K562 (cell line): ENCODE data around the gene TMPRSS11A. TPM values are rescaled to one million over a fixed set of nuclear protein-coding genes. Genes with fewer than 3 reads are reported as not detected.

Experiments used
- ATAC-seq: fragments of 200-7000 bp; cut with Tn5 transposase; 3 replicates; pipeline ENCODE4 v1.9.1; 2020; ENCODE audit warnings: moderate library complexity
- BruUV-seq: library from RNA; stranded (reverse); fragments of 400-500 nt; replicated peaks from 2 replicates; lab custom pipeline; 2021; lab: Mats Ljungman, UMichigan
- CTCF ChIA-PET: fragments of 300-600 bp; formaldehyde crosslinking; extraction: SDS; loops from one replicate; lab custom pipeline; 2021; ENCODE audit warnings: low intra/inter-chr PET ratio; lab: Yijun Ruan, JAX
- POLR2A ChIA-PET: fragments of 300-600, 350-650 bp; sonication (Branson Sonifier 250); formaldehyde crosslinking; extraction: SDS; loops from one replicate; lab custom pipeline; 2021; ENCODE audit warnings: antibody characterized with exemption, inconsistent platforms; lab: Yijun Ruan, JAX
- DNase-seq, 4 experiments: peaks; one replicate each; pipeline versions ENCODE4 v3.0.0 to v3.0.0-alpha.2; 2011 to 2018; ENCODE audit warnings: low spot score in 3 of 4, mixed read lengths in 3 of 4; ENCODE audit errors: extremely low read depth in 1 of 4
- FAIRE-seq: peaks from 2 replicates; lab custom pipeline; 2011; peaks lifted over from hg19 to GRCh38; lab: Jason Lieb, UNC
- H2AFZ ChIP-seq: 2 replicates; pipeline ENCODE4 v1.6.0; 2011; ENCODE audit warnings: low read depth, low read length, control low read depth, inconsistent platforms
- H3K27ac ChIP-seq: fragments of 200-600 bp; 3 replicates; pipeline ENCODE4 v1.8.0; 2011; ENCODE audit warnings: low read depth, mild to moderate bottlenecking, control low read depth, inconsistent platforms, low read length, moderate library complexity, mixed read lengths; ENCODE audit errors: extremely low read depth
- H3K27me3 ChIP-seq, 2 experiments: fragments of 300-600 bp in 1 of 2; 2 replicates in 1 of 2; 3 replicates in 1 of 2; pipeline versions ENCODE4 v1.6.0 to v1.8.0; 2011; ENCODE audit warnings: inconsistent platforms in 2 of 2, low read length in 2 of 2, mild to moderate bottlenecking in 1 of 2, mixed read lengths in 1 of 2, moderate library complexity in 1 of 2; ENCODE audit not compliant: control insufficient read depth in 2 of 2, insufficient read depth in 2 of 2
- H3K36me3 ChIP-seq: fragments of 300-600 bp; 3 replicates; pipeline ENCODE4 v1.8.0; 2011; ENCODE audit warnings: mild to moderate bottlenecking, low read length, inconsistent platforms; ENCODE audit not compliant: control insufficient read depth, insufficient read depth
- H3K4me1 ChIP-seq, 2 experiments: fragments of 200-600 bp in 1 of 2; replicated peaks in 1 of 2; 2 replicates in 1 of 2; 3 replicates in 1 of 2; pipeline versions ENCODE4 v1.5.1 to v1.8.0; 2011; ENCODE audit warnings: inconsistent platforms in 2 of 2, low read length in 2 of 2, mild to moderate bottlenecking in 1 of 2, mixed read lengths in 1 of 2, moderate library complexity in 1 of 2; ENCODE audit not compliant: control insufficient read depth in 2 of 2, insufficient read depth in 2 of 2
- H3K4me2 ChIP-seq: 2 replicates; pipeline ENCODE4 v1.6.1; 2011; ENCODE audit warnings: low read length, control low read depth, inconsistent platforms, mixed read lengths; ENCODE audit not compliant: insufficient read depth
- H3K4me3 ChIP-seq: fragments of 200-600 bp; sonication (generic), shearing (Covaris generic); 2 replicates; pipeline ENCODE4 v1.5.1; 2016; ENCODE audit warnings: control low read depth, inconsistent platforms
- H3K79me2 ChIP-seq: fragments of 200-600 bp; 3 replicates; pipeline ENCODE4 v1.8.0; 2011; ENCODE audit warnings: low read length, inconsistent platforms; ENCODE audit not compliant: control insufficient read depth, insufficient read depth
- H3K9ac ChIP-seq, 2 experiments: 2 replicates each; pipeline versions ENCODE4 v1.6.0 to v1.6.1; 2011; ENCODE audit warnings: low read depth in 2 of 2, low read length in 2 of 2, control low read depth in 1 of 2, inconsistent platforms in 1 of 2, mild to moderate bottlenecking in 1 of 2, mixed read lengths in 1 of 2; ENCODE audit not compliant: insufficient read depth in 1 of 2
- H3K9me1 ChIP-seq: one replicate; pipeline ENCODE4 v1.6.0; 2011; ENCODE audit warnings: inconsistent platforms, mild to moderate bottlenecking, low read length, moderate library complexity; ENCODE audit not compliant: control insufficient read depth, insufficient read depth
- H3K9me3 ChIP-seq: replicated peaks from 2 replicates; pipeline ENCODE4 v1.5.1; 2011; ENCODE audit warnings: low read depth, low read length, inconsistent platforms; ENCODE audit not compliant: control insufficient read depth, insufficient read depth
- H4K20me1 ChIP-seq: replicated peaks from 2 replicates; pipeline ENCODE4 v1.6.1; 2011; ENCODE audit warnings: low read length, inconsistent platforms, mixed read lengths; ENCODE audit not compliant: control insufficient read depth, insufficient read depth
- CEBPG ChIP-seq, 3 experiments: fragments of 200-800 bp in 1 of 3; sonication (Bioruptor generic) in 1 of 3; sonication (generic) in 1 of 3; formaldehyde crosslinking in 1 of 3; IDR thresholded peaks in 2 of 3; conservative IDR thresholded peaks in 1 of 3; 2 replicates each; pipeline versions ENCODE4 v1.6.1 to v1.8.0; 2016 to 2022; ENCODE audit warnings: missing compliant biosample characterization in 2 of 3, missing genetic modification characterization in 2 of 3, mild to moderate bottlenecking in 1 of 3, missing genetic modification reagents in 1 of 3
- HDAC1 ChIP-seq, 2 experiments: fragments of 450-650 bp; IDR thresholded peaks; 2 replicates each; pipeline ENCODE4 v1.6.1; 2016 to 2017; ENCODE audit warnings: inconsistent platforms in 1 of 2, mild to moderate bottlenecking in 1 of 2, moderate library complexity in 1 of 2
- KLF13 ChIP-seq: fragments of 450-650 bp; IDR thresholded peaks from 2 replicates; pipeline ENCODE4 v1.6.1; 2016; ENCODE audit warnings: missing genetic modification characterization, low read depth, mild to moderate bottlenecking, missing compliant biosample characterization, moderate library complexity, borderline replicate concordance
- MED1 ChIP-seq: sonication (generic); formaldehyde crosslinking; IDR thresholded peaks from 2 replicates; pipeline ENCODE4 v1.8.1; 2023; ENCODE audit warnings: missing genetic modification reagents, borderline replicate concordance
- SAFB ChIP-seq: fragments of 200-400 bp; formaldehyde crosslinking; IDR thresholded peaks from 2 replicates; pipeline ENCODE4 v1.6.1; 2017; ENCODE audit warnings: low read depth, low read length, borderline replicate concordance
- TEAD2 ChIP-seq: fragments of 450-650 bp; IDR thresholded peaks from 2 replicates; pipeline ENCODE4 v1.6.1; 2016; ENCODE audit warnings: missing genetic modification characterization, control low read depth, missing compliant biosample characterization
- ZFP1 ChIP-seq: fragments of 450-650 bp; formaldehyde crosslinking; IDR thresholded peaks from 2 replicates; pipeline ENCODE4 v1.4.0; 2020; ENCODE audit warnings: mild to moderate bottlenecking, mixed read lengths
- ZKSCAN3 ChIP-seq: fragments of 250-450 bp; sonication (Bioruptor Pico); IDR thresholded peaks from 2 replicates; pipeline ENCODE4 v1.4.0; 2020
- ZKSCAN8 ChIP-seq: fragments of 200-800 bp; sonication (Bioruptor generic); IDR thresholded peaks from 2 replicates; pipeline ENCODE4 v1.6.1; 2016; ENCODE audit warnings: missing genetic modification characterization, missing compliant biosample characterization
- ZNF121 ChIP-seq: sonication (generic); formaldehyde crosslinking; conservative IDR thresholded peaks from 2 replicates; pipeline ENCODE4 v1.8.0; 2022; ENCODE audit warnings: missing genetic modification reagents
- ZNF274 ChIP-seq: IDR thresholded peaks from 2 replicates; pipeline ENCODE4 v1.6.1; 2011; ENCODE audit warnings: low read depth, mild to moderate bottlenecking, low read length, moderate library complexity, borderline replicate concordance
- ZNF586 ChIP-seq: fragments of 450-650 bp; formaldehyde crosslinking; conservative IDR thresholded peaks from 2 replicates; pipeline ENCODE4 v1.4.0; 2020; ENCODE audit warnings: mild to moderate bottlenecking, moderate library complexity
- ZNF780A ChIP-seq: fragments of 250-450 bp; sonication (Bioruptor Pico); IDR thresholded peaks from 2 replicates; pipeline ENCODE4 v1.5.0; 2021; ENCODE audit warnings: mild to moderate bottlenecking
- WGBS: fragments of 100-300 bp; shearing (Covaris generic); methylation state at CpG from one replicate; pipeline ENCODE4 v1.1.6; 2016; ENCODE audit warnings: low coverage, mixed read lengths; ENCODE audit not compliant: insufficient coverage; ENCODE audit errors: missing lambda C conversion rate; 5-methylcytosine and 5-hydroxymethylcytosine counted together
- in situ Hi-C: fragments of 300-500 bp; cut with MboI; formaldehyde crosslinking; loops from 4 replicates; pipeline ENCODE4 v1.15.0; 2018; ENCODE audit warnings: inconsistent platforms, mixed read lengths
- intact Hi-C: fragments of 100-400 bp; cut with micrococcal nuclease; formaldehyde crosslinking; loops from 2 replicates; pipeline ENCODE4 v1.14.2; 2022
- polyA plus RNA-seq, 8 experiments: library from polyadenylated mRNA; depleted of rRNA in 4 of 8; stranded (reverse) in 5 of 8; unstranded in 3 of 8; fragments of >200 nt; fragmentation: Nextera tagmentation in 2 of 8; fragmentation: Illumina TruSeq in 1 of 8; extraction: Ambion mirVana in 2 of 8; extraction: Trizol in 1 of 8; gene quantifications; 2 replicates each; pipeline versions ENCODE4 v1.2.1 to v1.2.3, GENCODE V29; 2011 to 2014; ENCODE audit warnings: inconsistent platforms in 1 of 8, missing spikeins in 1 of 8
- total RNA-seq, 7 experiments: library from RNA; depleted of rRNA in 6 of 7; stranded (reverse); fragments of >200 nt in 6 of 7; fragmentation: Illumina TruSeq in 2 of 7; extraction: Trizol in 2 of 7; gene quantifications; 2 replicates each; pipeline versions ENCODE4 v1.2.1 to v1.2.3, GENCODE V29; 2011 to 2021; ENCODE audit warnings: low replicate concordance in 1 of 7
- TF ChIP-seq, protein P1 (sequence below): fragments of 200-800 bp; sonication (Bioruptor generic); IDR thresholded peaks from 2 replicates; pipeline ENCODE4 v1.6.1; 2017; ENCODE audit warnings: missing genetic modification characterization, missing compliant biosample characterization
- TF ChIP-seq, protein P2 (sequence below), 2 experiments: fragments of 200-800 bp in 1 of 2; sonication (Bioruptor generic) in 1 of 2; sonication (generic) in 1 of 2; formaldehyde crosslinking in 1 of 2; IDR thresholded peaks in 1 of 2; conservative IDR thresholded peaks in 1 of 2; 2 replicates each; pipeline versions ENCODE4 v1.5.0 to v1.6.1; 2016 to 2020; ENCODE audit warnings: missing compliant biosample characterization in 1 of 2, missing genetic modification characterization in 1 of 2, missing genetic modification reagents in 1 of 2
- TF ChIP-seq, protein P3 (sequence below): fragments of 450-650 bp; IDR thresholded peaks from 2 replicates; pipeline ENCODE4 v1.6.1; 2018; ENCODE audit warnings: mild to moderate bottlenecking, low read depth; ENCODE audit not compliant: partially characterized antibody
- TF ChIP-seq, protein P4 (sequence below): fragments of 250-450 bp; sonication (Bioruptor Pico); IDR thresholded peaks from 2 replicates; pipeline ENCODE4 v1.5.1; 2021; ENCODE audit warnings: mild to moderate bottlenecking

The TMPRSS11A gene
- total and polyA plus RNA-seq, 9 of the 15 experiments (the other 6 are each of a cell fraction or from before 2014, with no cell fraction given) = not detected

DNA sequence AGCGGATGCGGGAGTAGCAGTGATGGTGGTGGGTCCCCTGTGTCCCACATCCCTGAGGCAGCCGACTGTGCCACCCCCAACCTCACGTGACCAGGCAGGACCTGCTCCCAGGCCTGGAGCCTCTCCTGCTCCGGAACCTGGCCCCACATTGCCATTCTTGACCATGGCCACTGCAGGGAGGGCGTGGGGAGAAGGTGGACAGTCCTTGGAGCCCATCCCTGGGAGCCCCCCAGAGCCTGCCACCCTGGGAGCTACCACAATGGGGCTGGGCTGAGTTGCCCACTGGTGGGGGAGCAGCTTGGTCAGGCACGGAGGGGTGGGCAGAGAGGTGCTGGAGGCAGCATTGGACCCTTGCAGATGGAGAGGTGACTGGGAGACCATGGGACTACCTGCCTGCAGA is 36.8 kb downstream of the TMPRSS11A start:
- Histone ChIP-seq H3K9ac (no peak overlapping the region), H3K4me1 (no peaks in the 10 kb centered on the region), H3K4me2 (no peak overlapping the region), H3K79me2 (no peaks in the 10 kb centered on the region), H3K27me3 (no peaks in the 10 kb centered on the region), H4K20me1 (no peaks in the 10 kb centered on the region), H3K9me1 (no peaks in the 10 kb centered on the region), H3K36me3 (no peaks in the 10 kb centered on the region), H3K4me3 (no peak overlapping the region), H3K27ac (no peak overlapping the region), H2AFZ (no peak overlapping the region), H3K9me3 (no peaks in the 10 kb centered on the region)
- in situ Hi-C loops (no loop called here), intact Hi-C loops (no loop called here)
- FAIRE-seq (no peak), ATAC-seq (no peak), DNase-seq (no peak)
- WGBS = 1% methylated on average over 7 of the region's 7 CpGs
- BruUV-seq = no TSS peak
- ChIA-PET CTCF (no interaction called here), POLR2A (no interaction called here)
- TF ChIP-seq KLF13 (no peak), ZNF274 (no peak), ZFP1 (CRISPR knock-in tag) (no peak), ZNF586 (CRISPR knock-in tag) (no peak), ZKSCAN3 (CRISPR knock-in tag) (no peak), ZNF780A (CRISPR knock-in tag) (no peak), HDAC1 (IDR thresholded peaks at IDR 0.05) (no peak), MED1 (CRISPR knock-in tag) (no peak), SAFB (no peak), ZKSCAN8 (CRISPR knock-in tag) (no peak), TEAD2 (tag) (no peak), CEBPG (CRISPR knock-in tag; IDR thresholded peaks at IDR 0.05) (no peak), CEBPG (tag; conservative IDR thresholded peaks at IDR 0.05 in 1 of 2, IDR thresholded peaks at IDR 0.05 in 1 of 2) (no peak), ZNF121 (CRISPR knock-in tag) (no peak)
- TF ChIP-seq, protein P1, sequence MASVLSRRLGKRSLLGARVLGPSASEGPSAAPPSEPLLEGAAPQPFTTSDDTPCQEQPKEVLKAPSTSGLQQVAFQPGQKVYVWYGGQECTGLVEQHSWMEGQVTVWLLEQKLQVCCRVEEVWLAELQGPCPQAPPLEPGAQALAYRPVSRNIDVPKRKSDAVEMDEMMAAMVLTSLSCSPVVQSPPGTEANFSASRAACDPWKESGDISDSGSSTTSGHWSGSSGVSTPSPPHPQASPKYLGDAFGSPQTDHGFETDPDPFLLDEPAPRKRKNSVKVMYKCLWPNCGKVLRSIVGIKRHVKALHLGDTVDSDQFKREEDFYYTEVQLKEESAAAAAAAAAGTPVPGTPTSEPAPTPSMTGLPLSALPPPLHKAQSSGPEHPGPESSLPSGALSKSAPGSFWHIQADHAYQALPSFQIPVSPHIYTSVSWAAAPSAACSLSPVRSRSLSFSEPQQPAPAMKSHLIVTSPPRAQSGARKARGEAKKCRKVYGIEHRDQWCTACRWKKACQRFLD (CRISPR knock-in tag) = no peak
- TF ChIP-seq, protein P2, sequence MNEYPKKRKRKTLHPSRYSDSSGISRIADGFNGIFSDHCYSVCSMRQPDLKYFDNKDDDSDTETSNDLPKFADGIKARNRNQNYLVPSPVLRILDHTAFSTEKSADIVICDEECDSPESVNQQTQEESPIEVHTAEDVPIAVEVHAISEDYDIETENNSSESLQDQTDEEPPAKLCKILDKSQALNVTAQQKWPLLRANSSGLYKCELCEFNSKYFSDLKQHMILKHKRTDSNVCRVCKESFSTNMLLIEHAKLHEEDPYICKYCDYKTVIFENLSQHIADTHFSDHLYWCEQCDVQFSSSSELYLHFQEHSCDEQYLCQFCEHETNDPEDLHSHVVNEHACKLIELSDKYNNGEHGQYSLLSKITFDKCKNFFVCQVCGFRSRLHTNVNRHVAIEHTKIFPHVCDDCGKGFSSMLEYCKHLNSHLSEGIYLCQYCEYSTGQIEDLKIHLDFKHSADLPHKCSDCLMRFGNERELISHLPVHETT (CRISPR knock-in tag; conservative IDR thresholded peaks at IDR 0.05 in 1 of 2, IDR thresholded peaks at IDR 0.05 in 1 of 2) = no peak
- TF ChIP-seq, protein P3, sequence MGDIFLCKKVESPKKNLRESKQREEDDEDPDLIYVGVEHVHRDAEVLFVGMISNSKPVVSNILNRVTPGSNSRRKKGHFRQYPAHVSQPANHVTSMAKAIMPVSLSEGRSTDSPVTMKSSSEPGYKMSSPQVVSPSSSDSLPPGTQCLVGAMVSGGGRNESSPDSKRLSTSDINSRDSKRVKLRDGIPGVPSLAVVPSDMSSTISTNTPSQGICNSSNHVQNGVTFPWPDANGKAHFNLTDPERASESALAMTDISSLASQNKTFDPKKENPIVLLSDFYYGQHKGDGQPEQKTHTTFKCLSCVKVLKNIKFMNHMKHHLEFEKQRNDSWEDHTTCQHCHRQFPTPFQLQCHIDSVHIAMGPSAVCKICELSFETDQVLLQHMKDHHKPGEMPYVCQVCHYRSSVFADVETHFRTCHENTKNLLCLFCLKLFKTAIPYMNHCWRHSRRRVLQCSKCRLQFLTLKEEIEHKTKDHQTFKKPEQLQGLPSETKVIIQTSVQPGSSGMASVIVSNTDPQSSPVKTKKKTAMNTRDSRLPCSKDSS = no peak
- TF ChIP-seq, protein P4, sequence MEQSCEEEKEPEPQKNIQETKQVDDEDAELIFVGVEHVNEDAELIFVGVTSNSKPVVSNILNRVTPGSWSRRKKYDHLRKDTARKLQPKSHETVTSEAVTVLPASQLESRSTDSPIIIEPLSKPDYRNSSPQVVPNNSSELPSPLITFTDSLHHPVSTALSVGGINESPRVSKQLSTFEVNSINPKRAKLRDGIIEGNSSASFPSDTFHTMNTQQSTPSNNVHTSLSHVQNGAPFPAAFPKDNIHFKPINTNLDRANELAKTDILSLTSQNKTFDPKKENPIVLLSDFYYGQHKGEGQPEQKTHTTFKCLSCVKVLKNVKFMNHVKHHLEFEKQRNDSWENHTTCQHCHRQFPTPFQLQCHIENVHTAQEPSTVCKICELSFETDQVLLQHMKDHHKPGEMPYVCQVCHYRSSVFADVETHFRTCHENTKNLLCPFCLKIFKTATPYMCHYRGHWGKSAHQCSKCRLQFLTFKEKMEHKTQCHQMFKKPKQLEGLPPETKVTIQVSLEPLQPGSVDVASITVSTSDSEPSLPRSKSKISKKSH (CRISPR knock-in tag) = no peak
